HG03565 (cell line): Measurements from ENCODE around the gene SH3GLB2.
"Not testable (repeated sequence)": the region's sequence is repeated elsewhere in the genome, so short reads cannot be mapped to it uniquely, and the experiment has no call there.

ENCODE experiments used
- ATAC-seq: cut with Tn5 transposase; IDR thresholded peaks from one replicate; pipeline ENCODE4 v1.9.1; 2021; ENCODE audit warnings: mild to moderate bottlenecking, moderate library complexity; ENCODE audit not compliant: unreplicated experiment

The SH3GLB2 gene

GRCh38 chr9:129054163-129054851 lies 26.2 kb upstream of the SH3GLB2 start:
- ATAC-seq, result no peak

- ATAC-seq, result no peak
These were observed 24.9 kb upstream of the SH3GLB2 start for GRCh38 chr9:129053020-129053419.

- ATAC-seq, result no peak
These were observed 24.5 kb upstream of the SH3GLB2 start for GRCh38 chr9:129052592-129052991.

GRCh38 chr9:129042016-129042415 lies 13.9 kb upstream of the SH3GLB2 start:
- no peak for ATAC-seq

GRCh38 chr9:129040113-129040643 lies 12.0 kb upstream of the SH3GLB2 start:
- no peak for ATAC-seq

GRCh38 chr9:129038109-129038852 lies 10.2 kb upstream of the SH3GLB2 start:
- ATAC-seq, result no peak

- no peak for ATAC-seq
These were observed 9.6 kb upstream of the SH3GLB2 start for GRCh38 chr9:129037767-129038098.

- ATAC-seq, result no peak
These were observed 9.0 kb upstream of the SH3GLB2 start for GRCh38 chr9:129036923-129037766.

- peak; percentile 94 for ATAC-seq
These were observed 8.3 kb upstream of the SH3GLB2 start, which contains the start of gene MIGA2 for GRCh38 chr9:129036241-129036922. MIGA2 (plus strand) TSS chr9:129036626; CDS start chr9:129040595, 3,969 bp downstream.

GRCh38 chr9:129035838-129036237 lies 7.7 kb upstream of the SH3GLB2 start:
- not testable (repeated sequence) for ATAC-seq

GRCh38 chr9:129033216-129033615 lies 5.1 kb upstream of the SH3GLB2 start:
- ATAC-seq, result no peak

GRCh38 chr9:129032541-129033159 lies 4.5 kb upstream of the SH3GLB2 start:
- ATAC-seq, result no peak

- no peak for ATAC-seq
These were observed 3.4 kb upstream of the SH3GLB2 start for GRCh38 chr9:129031514-129031913.

- ATAC-seq, result no peak
These were observed 2.1 kb upstream of the SH3GLB2 start for GRCh38 chr9:129030191-129030590.

- ATAC-seq, result no peak
These were observed 393 bp downstream of the SH3GLB2 start for GRCh38 chr9:129027685-129028191.

- no peak for ATAC-seq
These were observed 877 bp downstream of the SH3GLB2 start for GRCh38 chr9:129027224-129027684.

GRCh38 chr9:129026442-129027223 lies 1.5 kb downstream of the SH3GLB2 start:
- no peak for ATAC-seq

GRCh38 chr9:129023908-129024233 lies 4.3 kb downstream of the SH3GLB2 start:
- ATAC-seq, result no peak
